HUES48 (cell line): ENCODE data around the gene KRT31.
"Not testable (repeated sequence)": the region's sequence is repeated elsewhere in the genome, so short reads cannot be mapped to it uniquely, and the experiment has no call there.

ENCODE experiments used
- H3K27ac ChIP-seq: one replicate; pipeline ENCODE4 v1.7.0; 2013; ENCODE audit warnings: low read depth, low read length, inconsistent platforms
- H3K27me3 ChIP-seq: 2 replicates; pipeline ENCODE4 v1.6.1; 2013; ENCODE audit warnings: mild to moderate bottlenecking, low read length; ENCODE audit not compliant: control insufficient read depth, insufficient read depth
- H3K36me3 ChIP-seq: 2 replicates; pipeline ENCODE4 v1.6.1; 2013; ENCODE audit warnings: low read length; ENCODE audit not compliant: control insufficient read depth, insufficient read depth
- H3K4me1 ChIP-seq: 2 replicates; pipeline ENCODE4 v1.6.1; 2013; ENCODE audit warnings: mild to moderate bottlenecking, low read length; ENCODE audit not compliant: control insufficient read depth, insufficient read depth
- H3K4me3 ChIP-seq: 2 replicates; pipeline ENCODE4 v1.5.1; 2013; ENCODE audit warnings: mild to moderate bottlenecking, low read depth, low read length
- H3K9ac ChIP-seq: 2 replicates; pipeline ENCODE4 v1.6.1; 2013; ENCODE audit warnings: mild to moderate bottlenecking, low read depth, low read length, moderate library complexity
- H3K9me3 ChIP-seq: 2 replicates; pipeline ENCODE4 v1.6.1; 2013; ENCODE audit warnings: low read length; ENCODE audit not compliant: control insufficient read depth, insufficient read depth

The KRT31 gene

DNA sequence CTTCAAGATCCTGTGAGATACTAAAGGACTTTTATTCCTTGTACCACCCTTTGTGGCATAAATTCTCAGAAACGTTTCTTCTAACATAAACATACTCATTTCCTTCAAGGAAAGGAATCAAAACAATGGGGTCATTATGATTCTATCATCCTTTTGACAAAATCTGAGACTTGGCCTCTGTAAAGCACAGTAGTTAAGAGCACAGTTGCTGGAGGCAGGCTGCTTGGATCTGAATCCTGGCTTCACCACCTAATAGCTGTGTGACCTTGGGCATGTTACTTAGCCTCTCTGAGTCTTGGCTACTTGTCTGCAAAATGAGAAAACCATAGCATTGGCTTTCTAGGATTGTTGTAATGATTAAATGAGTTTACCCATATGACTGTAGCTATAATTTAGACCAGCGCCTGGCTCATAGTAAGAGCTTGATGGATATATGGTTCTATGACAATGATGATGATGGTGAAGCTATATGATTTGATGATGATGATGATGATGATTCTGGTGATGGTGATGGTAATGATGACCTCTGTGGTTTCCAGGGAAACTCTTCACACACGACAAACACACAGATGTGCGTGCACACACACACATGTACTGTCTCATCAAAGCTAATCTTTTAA is 6.1 kb upstream of the KRT31 start:
- Histone ChIP-seq H3K9ac (no peak overlapping the region), H3K36me3 (no peaks in the 10 kb centered on the region), H3K9me3 (no peaks in the 10 kb centered on the region), H3K4me3 (no peak overlapping the region), H3K27me3 (no peaks in the 10 kb centered on the region), H3K27ac (no peak overlapping the region), H3K4me1 (no peaks in the 10 kb centered on the region)

DNA sequence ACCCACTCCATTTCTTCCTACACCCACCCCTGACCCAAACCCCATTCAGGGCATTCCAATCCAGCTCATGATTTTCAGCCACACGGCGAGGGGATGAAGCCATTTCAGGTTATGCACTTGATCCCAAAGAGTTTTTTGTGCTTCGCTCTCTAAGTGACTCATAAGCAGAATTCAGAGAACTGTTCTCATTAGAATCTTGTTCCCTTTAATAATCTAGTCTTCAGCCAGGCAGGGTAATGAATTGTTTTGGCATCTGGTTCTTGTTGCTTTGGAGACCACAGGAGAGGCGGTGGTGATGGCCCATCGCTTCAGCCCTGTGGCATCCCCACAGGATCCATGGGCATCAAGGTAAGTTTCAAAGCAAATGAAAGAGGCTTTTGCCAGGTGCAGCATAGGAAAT is 4.8 kb upstream of the KRT31 start:
- no peak overlapping the region for H3K9ac ChIP-seq
- H3K27ac ChIP-seq, result no peak overlapping the region
- no peaks in the 10 kb centered on the region for H3K9me3 ChIP-seq
- H3K4me3 ChIP-seq, result no peak overlapping the region
- H3K4me1 ChIP-seq, result no peaks in the 10 kb centered on the region
- no peaks in the 10 kb centered on the region for H3K36me3 ChIP-seq
- no peaks in the 10 kb centered on the region for H3K27me3 ChIP-seq

DNA sequence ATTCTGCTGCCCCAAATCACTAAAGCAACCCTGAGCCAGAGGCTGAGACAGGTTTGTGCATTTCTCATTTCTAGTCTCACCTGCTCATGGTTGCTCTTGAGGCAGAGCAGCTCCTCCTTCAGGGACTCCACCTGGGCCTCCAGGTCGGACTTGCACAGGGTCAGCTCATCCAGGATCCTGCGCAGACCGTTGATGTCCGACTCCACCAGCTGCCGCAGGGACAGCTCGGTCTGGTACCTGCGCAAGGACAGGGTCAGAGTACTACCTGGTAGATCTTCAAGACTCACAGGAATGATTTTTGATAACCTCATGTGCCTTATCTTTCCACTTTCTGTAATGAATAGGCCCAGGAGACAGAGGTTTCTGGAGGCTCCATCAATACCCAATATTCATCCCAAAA is 1.1 kb downstream of the KRT31 start:
- Histone ChIP-seq H3K4me1 (no peaks in the 10 kb centered on the region), H3K9me3 (no peaks in the 10 kb centered on the region), H3K4me3 (no peak overlapping the region), H3K27ac (no peak overlapping the region), H3K36me3 (no peaks in the 10 kb centered on the region), H3K27me3 (no peaks in the 10 kb centered on the region), H3K9ac (no peak overlapping the region)

DNA sequence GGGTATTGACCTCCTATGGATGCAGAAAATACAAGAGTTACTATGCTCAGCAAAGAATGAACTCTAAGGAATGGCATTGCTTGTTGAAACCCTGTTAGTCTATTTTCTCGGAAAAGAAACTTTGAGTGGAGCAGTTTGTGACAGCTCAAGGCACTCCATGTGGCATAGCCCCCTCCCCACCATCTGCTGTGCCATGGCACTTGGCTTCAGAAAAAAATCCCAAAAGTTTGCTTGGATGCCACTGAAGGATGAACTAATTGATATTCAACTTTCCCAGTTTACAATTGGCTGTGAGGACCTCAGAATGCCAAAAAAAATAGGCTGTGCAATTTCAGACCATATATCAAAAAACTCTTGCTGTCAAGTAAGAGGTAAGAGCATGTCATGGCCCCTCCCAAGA is 1.8 kb downstream of the KRT31 start:
- no peaks in the 10 kb centered on the region for H3K4me1 ChIP-seq
- no peak overlapping the region for H3K9ac ChIP-seq
- H3K9me3 ChIP-seq, result no peaks in the 10 kb centered on the region
- H3K36me3 ChIP-seq, result no peaks in the 10 kb centered on the region
- H3K27ac ChIP-seq, result no peak overlapping the region
- no peaks in the 10 kb centered on the region for H3K27me3 ChIP-seq
- no peak overlapping the region for H3K4me3 ChIP-seq

DNA sequence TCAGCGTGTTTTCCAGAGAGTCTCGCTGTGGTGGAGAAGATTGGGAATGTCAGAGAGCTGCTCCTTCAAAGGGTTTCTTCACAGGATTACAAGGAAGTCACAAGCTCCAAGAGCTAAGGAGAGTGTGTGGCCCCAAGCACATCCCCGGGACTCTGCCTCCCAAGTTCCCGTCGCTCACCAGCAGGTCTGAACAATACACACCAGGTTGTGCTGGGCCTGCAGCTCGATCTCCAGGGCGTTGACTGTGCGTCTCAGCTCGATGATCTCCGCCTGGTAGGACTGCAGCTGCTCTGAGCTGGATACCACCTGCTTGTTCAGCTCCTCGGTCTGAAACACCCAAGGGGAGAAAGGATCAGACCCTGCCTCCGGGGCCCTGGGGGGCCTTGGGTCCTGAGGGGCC is 2.4 kb downstream of the KRT31 start:
- H3K4me1 ChIP-seq, H3K9me3 ChIP-seq, H3K27ac ChIP-seq, H3K27me3 ChIP-seq, H3K9ac ChIP-seq, H3K4me3 ChIP-seq, H3K36me3 ChIP-seq: not testable (repeated sequence)

DNA sequence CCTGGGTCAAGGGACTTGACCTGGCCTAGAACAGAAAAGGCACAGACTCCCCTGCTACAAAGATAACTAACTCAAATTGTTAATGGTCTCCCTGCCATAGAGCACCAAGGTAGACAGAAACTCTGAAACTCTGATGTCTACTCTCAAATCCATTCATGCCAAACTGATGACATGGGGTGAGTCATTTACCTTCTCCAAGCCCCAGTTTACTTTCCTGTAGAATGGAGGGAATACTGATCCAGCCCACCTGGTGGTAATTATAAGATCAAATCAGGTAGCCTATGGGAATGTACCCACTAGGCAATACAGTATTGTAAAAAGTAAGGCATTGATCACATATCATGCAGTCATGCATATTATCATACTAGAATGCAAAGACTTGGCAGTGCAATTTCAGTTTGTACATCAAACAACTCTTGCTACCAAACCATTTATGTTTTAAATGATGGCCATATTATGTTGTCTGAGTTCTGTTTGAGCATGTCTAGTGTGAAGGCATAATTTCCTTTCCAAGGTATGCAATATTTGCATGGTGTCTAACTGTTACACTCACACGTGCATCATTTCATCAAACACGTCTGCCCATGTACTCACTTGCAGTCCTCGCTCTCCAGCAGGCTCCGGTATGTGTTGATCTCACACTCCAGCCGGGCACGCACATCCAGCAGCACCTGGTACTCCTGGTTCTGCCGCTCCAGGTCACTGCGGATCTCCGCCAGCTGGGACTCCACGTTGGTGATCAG is 3.0 kb downstream of the KRT31 start:
- H3K36me3 ChIP-seq, result no peaks in the 10 kb centered on the region
- H3K4me1 ChIP-seq, result no peaks in the 10 kb centered on the region
- H3K27ac ChIP-seq, result no peak overlapping the region
- H3K4me3 ChIP-seq, result no peak overlapping the region
- H3K9me3 ChIP-seq, result no peaks in the 10 kb centered on the region
- H3K9ac ChIP-seq, result no peak overlapping the region
- H3K27me3 ChIP-seq, result no peaks in the 10 kb centered on the region

DNA sequence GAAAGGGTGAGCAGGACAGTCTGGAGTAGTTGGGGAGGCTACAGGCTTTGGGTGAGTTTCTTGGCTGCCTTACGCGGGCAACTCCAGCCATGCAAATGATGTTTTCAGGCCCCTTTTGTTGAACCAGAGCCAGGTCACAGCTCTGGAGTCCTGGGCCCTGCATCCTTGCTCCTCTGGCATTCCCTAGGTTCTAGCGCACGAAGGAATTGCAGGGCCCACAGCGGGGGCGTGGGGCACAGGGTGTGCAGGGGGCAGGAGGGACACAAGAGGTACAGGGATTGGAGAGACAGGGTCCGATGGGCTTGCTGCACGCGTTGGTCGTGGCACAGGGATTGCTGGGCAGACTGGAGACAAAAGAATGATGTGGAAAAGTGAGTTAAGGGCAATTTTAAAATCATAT is 3.6 kb downstream of the KRT31 start:
- Histone ChIP-seq H3K27ac (no peak overlapping the region), H3K9ac (no peak overlapping the region), H3K27me3 (no peaks in the 10 kb centered on the region), H3K4me1 (no peaks in the 10 kb centered on the region), H3K4me3 (no peak overlapping the region), H3K9me3 (no peaks in the 10 kb centered on the region), H3K36me3 (no peaks in the 10 kb centered on the region)

DNA sequence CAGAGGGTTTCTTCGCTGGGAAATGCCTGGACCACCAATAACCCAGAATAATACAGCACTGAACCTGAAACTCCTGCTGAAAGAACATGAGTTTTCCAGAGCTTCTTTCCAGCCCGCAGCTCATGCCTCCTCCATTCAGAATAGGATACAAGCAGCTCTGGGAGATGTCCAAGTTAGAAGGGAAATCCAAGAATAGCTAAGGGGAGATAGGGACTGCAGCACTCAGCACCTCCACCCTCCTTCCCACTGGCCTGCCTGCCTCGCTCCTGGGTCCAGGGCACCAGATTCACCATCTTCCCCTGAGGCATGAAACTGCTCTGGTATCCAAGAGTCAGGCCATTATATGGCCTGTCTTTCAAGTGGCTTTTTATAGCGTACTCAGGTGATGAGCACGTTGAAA is 4.1 kb downstream of the KRT31 start:
- no peak overlapping the region for H3K27ac ChIP-seq
- H3K36me3 ChIP-seq, result no peaks in the 10 kb centered on the region
- no peaks in the 10 kb centered on the region for H3K4me1 ChIP-seq
- H3K9ac ChIP-seq, result no peak overlapping the region
- H3K9me3 ChIP-seq, result no peaks in the 10 kb centered on the region
- no peaks in the 10 kb centered on the region for H3K27me3 ChIP-seq
- H3K4me3 ChIP-seq, result no peak overlapping the region

DNA sequence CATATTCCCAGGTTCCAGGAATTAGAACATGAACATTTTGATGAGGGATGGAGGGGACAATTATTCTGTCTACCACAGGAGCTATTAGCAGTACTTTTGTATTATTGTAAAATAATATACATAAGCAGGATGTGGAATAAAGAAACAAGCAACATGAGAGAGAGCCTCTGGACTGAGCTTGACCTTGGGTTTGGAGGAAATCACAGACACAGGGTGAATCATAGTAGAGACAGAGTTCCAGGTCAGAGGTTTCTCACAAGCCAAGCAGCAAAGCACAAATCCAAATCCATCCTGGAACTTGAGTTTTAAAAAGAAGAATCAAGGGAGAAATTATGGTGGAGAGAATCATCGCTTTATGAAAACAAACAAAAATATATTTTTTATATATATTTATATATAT is 5.1 kb downstream of the KRT31 start:
- Histone ChIP-seq H3K4me3 (no peak overlapping the region), H3K36me3 (no peaks in the 10 kb centered on the region), H3K9ac (no peak overlapping the region), H3K27ac (no peak overlapping the region), H3K4me1 (no peaks in the 10 kb centered on the region), H3K9me3 (no peaks in the 10 kb centered on the region), H3K27me3 (no peaks in the 10 kb centered on the region)

DNA sequence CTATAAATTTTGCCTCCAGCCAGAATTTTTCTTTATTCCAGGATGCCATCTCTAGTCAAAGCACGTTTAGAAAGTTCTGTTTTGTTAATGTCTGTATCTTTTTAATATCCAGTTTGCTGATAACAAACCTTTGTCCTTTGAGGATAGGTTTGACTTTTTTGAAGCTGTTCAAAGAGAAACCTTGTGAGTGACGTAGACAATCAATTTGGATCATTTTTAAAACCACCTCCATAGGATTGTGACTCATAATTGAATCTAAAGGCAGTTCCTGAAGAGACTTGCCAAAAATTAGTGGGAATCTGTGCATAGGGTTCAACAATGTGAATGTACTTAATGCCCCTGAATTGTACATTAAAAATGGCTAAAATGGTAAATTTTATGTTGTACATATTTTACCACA is 5.9 kb downstream of the KRT31 start:
- Histone ChIP-seq H3K36me3 (no peaks in the 10 kb centered on the region), H3K9me3 (no peaks in the 10 kb centered on the region), H3K4me3 (no peak overlapping the region), H3K4me1 (no peaks in the 10 kb centered on the region), H3K9ac (no peak overlapping the region), H3K27me3 (no peaks in the 10 kb centered on the region), H3K27ac (no peak overlapping the region)

DNA sequence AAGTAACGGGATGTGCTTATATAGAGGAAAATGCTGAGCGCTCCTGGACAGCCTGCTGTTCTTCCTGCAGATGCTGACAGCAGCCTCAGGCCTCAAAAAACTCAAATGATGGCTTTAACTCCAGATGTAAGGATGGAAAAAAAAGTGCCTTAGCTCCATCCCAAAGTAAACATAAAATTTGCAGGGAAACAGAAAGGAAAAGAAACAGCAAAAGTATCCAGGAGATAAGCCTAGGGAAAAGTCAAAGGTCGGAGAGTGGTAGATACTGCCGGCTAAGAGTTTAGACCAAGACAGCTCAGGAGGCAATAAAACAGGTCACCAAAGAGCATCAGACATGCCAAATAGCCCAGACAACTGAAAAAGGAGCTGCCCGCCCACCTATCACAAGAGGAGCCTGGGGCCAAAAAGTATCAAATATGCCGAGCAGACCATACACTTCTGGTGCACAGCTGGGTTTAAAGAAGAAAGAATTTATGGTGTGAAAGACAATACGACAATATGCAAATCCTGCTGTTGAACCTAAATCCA is 6.9 kb downstream of the KRT31 start:
- H3K4me3 ChIP-seq, result no peak overlapping the region
- no peaks in the 10 kb centered on the region for H3K4me1 ChIP-seq
- no peaks in the 10 kb centered on the region for H3K27me3 ChIP-seq
- no peaks in the 10 kb centered on the region for H3K9me3 ChIP-seq
- H3K27ac ChIP-seq, result no peak overlapping the region
- H3K36me3 ChIP-seq, result no peaks in the 10 kb centered on the region
- H3K9ac ChIP-seq, result no peak overlapping the region
